Measurements from ENCODE around the gene SLC2A4.
A peak's percentile ranks its signal among the peaks of the same experiment; 100 is the strongest.
"Not testable (repeated sequence)": the region's sequence is repeated elsewhere in the genome, so short reads cannot be mapped to it uniquely, and the experiment has no call there.

SLC2A4 gene

DNA sequence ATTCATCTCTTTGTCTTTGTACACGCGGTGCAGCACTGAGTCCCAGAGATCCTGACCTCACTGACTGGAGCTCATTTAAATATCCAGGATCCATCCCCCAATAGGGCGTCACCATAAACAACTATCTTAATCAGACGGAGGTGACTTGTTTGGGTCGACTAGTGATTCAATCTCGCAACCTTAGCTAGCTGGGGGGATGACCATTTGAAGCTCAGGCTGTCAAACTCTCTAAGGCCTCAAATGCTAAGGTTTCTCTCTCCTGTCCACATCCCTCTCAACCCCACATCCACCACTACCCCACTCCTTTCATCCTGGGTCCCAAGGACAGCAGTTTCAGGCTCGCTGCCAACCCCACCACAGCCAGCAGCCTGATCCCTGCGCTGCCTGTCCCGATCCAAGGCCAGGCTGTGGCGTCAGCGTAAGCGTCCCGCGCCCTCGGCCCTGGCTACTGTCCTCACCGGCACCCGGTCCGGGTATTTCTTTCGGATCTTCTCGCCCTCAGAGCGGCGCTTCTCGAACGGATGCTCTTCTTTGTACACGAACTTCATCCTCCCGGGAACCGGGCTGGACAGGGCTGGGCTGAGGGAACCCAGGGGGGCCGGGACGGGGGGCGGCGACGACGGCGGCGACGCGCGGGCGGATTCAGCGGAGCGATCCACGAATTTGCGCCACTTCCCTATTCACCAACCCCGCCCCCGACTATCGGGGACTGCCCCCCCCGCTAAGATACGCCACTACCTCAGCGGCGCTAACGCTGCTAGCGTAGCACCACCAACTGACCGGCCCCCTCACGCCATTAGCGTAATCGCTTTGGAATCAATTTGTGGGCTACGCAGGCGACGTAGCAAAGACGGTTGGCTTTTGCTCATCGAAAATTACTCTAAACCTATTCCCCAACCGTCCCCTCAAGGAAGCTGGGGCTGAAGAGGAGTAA is 39.5 kb upstream of the SLC2A4 start, which contains the start of gene GABARAP:
Gene GABARAP, minus strand, starts transcription at position 667 of the 934 bp plus-strand sequence. Its CDS starts 119 bp downstream, at position 548.
- H3K4me3 ChIP-seq (ENCODE audit: control insufficient read depth, low read depth, low read length), result peak within 1 kb of the TSS; percentile 74
- peak; percentile 90 for DNase-seq (ENCODE audit: low read depth)
- TF ChIP-seq, protein P1, sequence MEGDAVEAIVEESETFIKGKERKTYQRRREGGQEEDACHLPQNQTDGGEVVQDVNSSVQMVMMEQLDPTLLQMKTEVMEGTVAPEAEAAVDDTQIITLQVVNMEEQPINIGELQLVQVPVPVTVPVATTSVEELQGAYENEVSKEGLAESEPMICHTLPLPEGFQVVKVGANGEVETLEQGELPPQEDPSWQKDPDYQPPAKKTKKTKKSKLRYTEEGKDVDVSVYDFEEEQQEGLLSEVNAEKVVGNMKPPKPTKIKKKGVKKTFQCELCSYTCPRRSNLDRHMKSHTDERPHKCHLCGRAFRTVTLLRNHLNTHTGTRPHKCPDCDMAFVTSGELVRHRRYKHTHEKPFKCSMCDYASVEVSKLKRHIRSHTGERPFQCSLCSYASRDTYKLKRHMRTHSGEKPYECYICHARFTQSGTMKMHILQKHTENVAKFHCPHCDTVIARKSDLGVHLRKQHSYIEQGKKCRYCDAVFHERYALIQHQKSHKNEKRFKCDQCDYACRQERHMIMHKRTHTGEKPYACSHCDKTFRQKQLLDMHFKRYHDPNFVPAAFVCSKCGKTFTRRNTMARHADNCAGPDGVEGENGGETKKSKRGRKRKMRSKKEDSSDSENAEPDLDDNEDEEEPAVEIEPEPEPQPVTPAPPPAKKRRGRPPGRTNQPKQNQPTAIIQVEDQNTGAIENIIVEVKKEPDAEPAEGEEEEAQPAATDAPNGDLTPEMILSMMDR (conservative IDR thresholded peaks at IDR 0.05; ENCODE audit: control insufficient read depth, insufficient read depth, low read depth, low read length), result no peak

DNA sequence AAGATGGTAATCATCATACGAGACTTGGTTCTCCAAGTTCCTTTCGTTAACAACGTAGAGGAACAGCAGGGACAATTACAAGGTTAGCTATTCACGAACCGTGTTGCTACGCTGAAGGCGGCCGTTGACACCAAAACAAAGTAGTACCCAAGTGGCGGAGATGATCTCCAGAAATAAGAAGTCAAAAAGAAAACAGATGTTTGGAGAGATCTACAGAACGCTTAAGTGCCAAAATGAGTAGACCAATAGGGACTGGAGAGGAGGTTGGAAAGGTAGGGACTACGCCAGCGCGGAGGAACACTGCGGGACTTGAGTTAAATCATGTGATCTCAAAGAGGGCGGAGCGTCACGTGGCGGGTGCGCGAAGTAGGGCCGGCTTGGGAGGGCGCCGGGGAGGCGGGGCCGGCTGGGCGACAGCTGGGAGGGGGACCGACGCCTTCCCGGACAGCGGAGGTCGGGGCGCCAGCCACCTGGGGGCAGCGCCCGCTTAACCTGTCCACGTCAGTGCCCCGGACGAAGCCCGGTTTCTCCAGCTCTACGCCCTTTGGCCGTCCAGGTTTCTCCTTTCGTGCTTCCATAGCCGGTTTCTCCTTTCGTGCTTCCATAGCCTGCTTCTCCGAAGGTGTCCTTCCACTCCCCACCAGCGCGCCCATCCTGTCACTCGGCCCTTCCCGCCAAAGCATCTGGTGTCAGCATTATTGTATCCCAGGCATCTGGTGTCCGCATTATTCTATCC is 38.6 kb upstream of the SLC2A4 start:
- DNase-seq (ENCODE audit: low read depth), result peak; percentile 95
- peak overlapping the region; percentile 74 for H3K4me3 ChIP-seq (ENCODE audit: control insufficient read depth, low read depth, low read length)
- TF ChIP-seq, protein P1 (conservative IDR thresholded peaks at IDR 0.05; ENCODE audit: control insufficient read depth, insufficient read depth, low read depth, low read length), result no peak

DNA sequence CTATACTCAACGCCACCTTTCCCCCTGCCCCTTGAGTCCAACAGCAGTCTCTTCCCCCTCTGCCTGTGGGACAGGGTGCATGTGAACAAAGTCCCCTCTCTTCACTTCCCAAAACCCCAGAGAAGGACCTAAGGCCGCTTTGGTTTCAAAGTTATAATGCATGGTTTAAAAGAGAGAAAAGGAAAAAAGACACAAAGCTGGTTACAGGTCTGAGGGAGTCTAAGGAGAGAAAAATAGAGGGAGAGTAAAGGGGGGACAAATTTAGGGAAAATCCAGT is 38.1 kb upstream of the SLC2A4 start:
- no peak for DNase-seq (ENCODE audit: low read depth)
- peak overlapping the region; percentile 74 for H3K4me3 ChIP-seq (ENCODE audit: control insufficient read depth, low read depth, low read length)
- TF ChIP-seq, protein P1 (conservative IDR thresholded peaks at IDR 0.05; ENCODE audit: control insufficient read depth, insufficient read depth, low read depth, low read length), result no peak

DNA sequence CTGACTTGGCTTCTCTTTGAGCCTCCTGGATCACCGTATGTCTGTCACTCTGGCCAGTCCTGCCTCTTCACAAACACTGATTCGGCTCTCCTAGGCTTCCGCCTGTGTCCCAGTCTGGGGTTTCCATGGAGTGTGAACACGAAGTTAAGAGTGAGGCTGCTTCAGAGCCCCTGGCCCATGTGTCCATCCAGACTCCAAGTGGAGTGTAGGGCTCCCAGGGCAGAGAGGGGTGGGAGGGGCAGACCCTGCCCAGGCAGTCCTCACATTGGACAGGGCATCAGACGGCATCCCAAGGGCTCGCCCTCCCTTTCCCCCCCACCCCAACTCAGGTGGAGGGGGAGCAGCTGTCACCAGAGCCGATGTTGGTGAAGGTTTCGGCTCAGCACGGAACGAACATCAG is 37.7 kb upstream of the SLC2A4 start:
- H3K4me3 ChIP-seq (ENCODE audit: control insufficient read depth, low read depth, low read length); DNase-seq (ENCODE audit: low read depth): not testable (repeated sequence)

DNA sequence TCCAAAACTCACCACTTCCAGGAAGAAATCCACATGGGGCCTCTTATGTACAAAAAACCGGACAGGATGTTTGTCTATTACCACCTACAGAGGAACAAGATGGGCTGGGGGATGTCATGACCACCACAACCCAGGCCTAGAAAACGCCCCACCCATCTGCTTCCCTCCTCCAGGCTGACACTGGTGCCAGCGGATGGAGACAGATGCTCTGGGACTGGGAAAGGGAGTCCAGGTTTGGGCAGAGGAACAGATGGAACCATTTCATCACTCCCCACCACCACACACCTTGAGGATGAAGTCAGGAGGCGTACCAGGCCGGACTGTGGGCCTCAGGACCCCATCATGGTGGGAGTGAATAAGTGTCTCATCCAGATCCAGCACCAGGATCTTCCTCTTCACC is 34.7 kb upstream of the SLC2A4 start:
- TF ChIP-seq, protein P1 (conservative IDR thresholded peaks at IDR 0.05; ENCODE audit: control insufficient read depth, insufficient read depth, low read depth, low read length), result no peak
- H3K4me3 ChIP-seq (ENCODE audit: control insufficient read depth, low read depth, low read length), result no peak overlapping the region
- no peak for DNase-seq (ENCODE audit: low read depth)

DNA sequence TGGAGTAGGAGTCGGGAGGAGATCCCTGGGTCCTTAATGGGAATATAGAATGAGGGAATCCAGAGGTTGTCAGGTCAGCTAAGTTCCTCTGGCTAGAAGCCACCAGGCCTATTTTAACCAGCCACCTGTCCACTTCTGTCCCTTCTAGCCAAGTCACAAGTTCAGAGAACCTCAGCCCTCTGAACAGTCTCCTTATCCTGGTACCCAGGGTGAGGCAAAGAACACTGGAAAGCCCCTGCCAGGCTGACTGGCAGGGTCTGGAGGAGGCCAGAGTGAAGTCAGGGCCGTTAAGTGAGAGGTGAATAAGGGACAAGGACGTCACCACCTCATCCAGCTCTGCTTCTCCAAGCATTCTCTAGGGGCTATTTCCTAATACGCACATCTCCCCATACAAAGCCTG is 32.7 kb upstream of the SLC2A4 start:
- DNase-seq (ENCODE audit: low read depth), result no peak
- TF ChIP-seq, protein P1 (conservative IDR thresholded peaks at IDR 0.05; ENCODE audit: control insufficient read depth, insufficient read depth, low read depth, low read length), result no peak
- H3K4me3 ChIP-seq (ENCODE audit: control insufficient read depth, low read depth, low read length), result no peak overlapping the region

DNA sequence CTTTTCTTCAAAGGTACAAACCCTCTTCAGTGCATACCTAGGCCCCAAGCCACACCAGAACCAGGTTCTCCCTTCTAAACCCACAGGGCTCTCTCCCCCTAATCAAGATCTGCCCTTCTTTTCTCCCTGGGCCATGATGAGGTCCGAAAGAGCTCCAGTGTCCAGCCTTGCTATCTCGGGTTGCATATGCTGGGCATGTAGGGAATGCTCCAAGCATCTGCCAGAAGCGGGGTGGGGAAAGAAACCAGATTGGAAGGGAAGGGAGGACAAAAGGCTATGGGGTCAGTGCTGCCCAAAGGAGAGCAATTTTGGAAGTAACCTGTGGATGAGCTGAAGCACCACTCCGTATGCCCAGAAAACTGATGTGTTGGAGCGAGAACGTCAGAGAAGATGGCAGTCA is 32.3 kb upstream of the SLC2A4 start:
- no peak overlapping the region for H3K4me3 ChIP-seq (ENCODE audit: control insufficient read depth, low read depth, low read length)
- TF ChIP-seq, protein P1 (conservative IDR thresholded peaks at IDR 0.05; ENCODE audit: control insufficient read depth, insufficient read depth, low read depth, low read length), result no peak
- no peak for DNase-seq (ENCODE audit: low read depth)

All from fibroblast of mammary gland (primary cell).